ENCODE data around the gene MYO1A. TPM values are rescaled to one million over a fixed set of nuclear protein-coding genes. Genes with fewer than 3 reads are reported as not detected.
"Not testable (repeated sequence)": the region's sequence is repeated elsewhere in the genome, so short reads cannot be mapped to it uniquely, and the experiment has no call there.

MYO1A gene
- total and polyA plus RNA-seq, 2 donors (not counting 1 experiment from before 2014, with no cell fraction given), result 0.55 to 1.3 TPM

- Histone ChIP-seq H3K79me2 (ENCODE audit: control insufficient read depth, insufficient read depth, low read length) (no peaks in the 10 kb centered on the region), H3K4me3 (ENCODE audit: control extremely low read depth in 1 of 5, extremely low read depth in 1 of 5, insufficient read depth in 1 of 5, low read depth in 2 of 5, low read length in 4 of 5) (no peak overlapping the region), H3K9me3 (ENCODE audit: control extremely low read depth in 1 of 3, control insufficient read depth in 2 of 3, insufficient read depth in 1 of 3, low read length in 2 of 3) (no peaks in the 10 kb centered on the region), H4K20me1 (ENCODE audit: control insufficient read depth, insufficient read depth, low read length, poor library complexity, severe bottlenecking) (no peaks in the 10 kb centered on the region), H3K36me3 (replicated peaks in 1 of 2; ENCODE audit: control extremely low read depth in 1 of 2, control insufficient read depth in 1 of 2, extremely low read depth in 1 of 2, insufficient read depth in 2 of 2, low read length in 1 of 2) (no peaks in the 10 kb centered on the region), H2AFZ (ENCODE audit: insufficient read depth, low read depth, low read length, poor library complexity, severe bottlenecking) (peak overlapping the region; percentile 64), H3K9ac (ENCODE audit: low read length) (no peak overlapping the region), H3K27me3 (replicated peaks in 1 of 4; ENCODE audit: control extremely low read depth in 1 of 4, control insufficient read depth in 3 of 4, insufficient read depth in 4 of 4, low read length in 3 of 4) (peaks cover 0 to 8% (median 2%) of the 10 kb centered on the region in 4 experiments), H3K4me2 (replicated peaks; ENCODE audit: low read depth, low read length, poor library complexity, severe bottlenecking) (peak overlapping the region; percentile 47), H3K4me1 (ENCODE audit: control insufficient read depth in 2 of 2, insufficient read depth in 2 of 2, low read length in 2 of 2) (peaks cover 0 to 8% of the 10 kb centered on the region in 2 donors), H3K27ac (ENCODE audit: low read length in 2 of 2) (no peak overlapping the region)
- Mint-ChIP-seq H3K9me3 (ENCODE audit: insufficient read depth) (no peaks in the 10 kb centered on the region), H3K4me1 (peaks cover 4% of the 10 kb centered on the region), H3K27ac (no peak overlapping the region), H3K27me3 (no peaks in the 10 kb centered on the region), H3K4me3 (peak overlapping the region; percentile 52)
- POLR2A ChIA-PET, result no interaction called here
- CTCF ChIA-PET, result interaction anchor here (1.0 to 4.9 kb wide), 10 partner anchors 10 to 475 kb away, joined by 3 to 152 read pairs (median 4); partner anchors contain the start of genes HSD17B6, PRIM1, RBMS2 and ZBTB39
- no peak for DNase-seq
- no peak for ATAC-seq (ENCODE audit: low read depth)
- intact Hi-C loops (cut with micrococcal nuclease), result loop anchor here (5.0 kb wide), 1 partner anchor 475 kb away; no protein-coding TSS in a partner anchor
- TF ChIP-seq, protein P1, sequence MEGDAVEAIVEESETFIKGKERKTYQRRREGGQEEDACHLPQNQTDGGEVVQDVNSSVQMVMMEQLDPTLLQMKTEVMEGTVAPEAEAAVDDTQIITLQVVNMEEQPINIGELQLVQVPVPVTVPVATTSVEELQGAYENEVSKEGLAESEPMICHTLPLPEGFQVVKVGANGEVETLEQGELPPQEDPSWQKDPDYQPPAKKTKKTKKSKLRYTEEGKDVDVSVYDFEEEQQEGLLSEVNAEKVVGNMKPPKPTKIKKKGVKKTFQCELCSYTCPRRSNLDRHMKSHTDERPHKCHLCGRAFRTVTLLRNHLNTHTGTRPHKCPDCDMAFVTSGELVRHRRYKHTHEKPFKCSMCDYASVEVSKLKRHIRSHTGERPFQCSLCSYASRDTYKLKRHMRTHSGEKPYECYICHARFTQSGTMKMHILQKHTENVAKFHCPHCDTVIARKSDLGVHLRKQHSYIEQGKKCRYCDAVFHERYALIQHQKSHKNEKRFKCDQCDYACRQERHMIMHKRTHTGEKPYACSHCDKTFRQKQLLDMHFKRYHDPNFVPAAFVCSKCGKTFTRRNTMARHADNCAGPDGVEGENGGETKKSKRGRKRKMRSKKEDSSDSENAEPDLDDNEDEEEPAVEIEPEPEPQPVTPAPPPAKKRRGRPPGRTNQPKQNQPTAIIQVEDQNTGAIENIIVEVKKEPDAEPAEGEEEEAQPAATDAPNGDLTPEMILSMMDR (IDR thresholded peaks at IDR 0.05), result no peak
- TF ChIP-seq EZH2 (IDR thresholded peaks at IDR 0.05; ENCODE audit: borderline replicate concordance, insufficient read depth, low read depth, low read length, poor library complexity, severe bottlenecking), result no peak
Measured at GRCh38 chr12:56987011-56987410, 62.9 kb downstream of the MYO1A start.

DNA sequence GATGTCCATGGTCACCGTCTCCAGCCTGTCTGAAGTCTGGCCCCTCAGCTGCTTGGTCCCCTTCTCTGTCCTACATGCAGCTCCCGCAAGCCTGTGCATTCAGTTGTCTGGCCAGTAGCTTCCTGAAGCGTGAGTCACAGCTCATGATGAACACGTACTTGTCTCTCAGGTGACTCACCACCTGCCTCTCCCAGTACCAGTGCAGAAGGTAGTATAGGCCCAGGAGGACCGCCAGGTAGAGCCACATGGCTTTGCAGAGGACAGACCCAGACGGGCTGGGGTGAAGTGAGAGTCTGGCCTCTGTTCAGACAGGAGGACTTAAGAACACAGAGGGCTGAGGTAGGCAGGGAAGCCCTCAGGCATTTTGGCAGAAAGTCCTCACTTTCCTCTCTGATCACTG lies 64.2 kb downstream of the MYO1A start:
- POLR2A ChIA-PET; H3K27ac Mint-ChIP-seq; H3K27ac ChIP-seq (ENCODE audit: low read length in 2 of 2); H4K20me1 ChIP-seq (ENCODE audit: control insufficient read depth, insufficient read depth, low read length, poor library complexity, severe bottlenecking); H3K36me3 ChIP-seq (replicated peaks in 1 of 2; ENCODE audit: control extremely low read depth in 1 of 2, control insufficient read depth in 1 of 2, extremely low read depth in 1 of 2, insufficient read depth in 2 of 2, low read length in 1 of 2); H2AFZ ChIP-seq (ENCODE audit: insufficient read depth, low read depth, low read length, poor library complexity, severe bottlenecking); H3K4me3 ChIP-seq (ENCODE audit: control extremely low read depth in 1 of 5, extremely low read depth in 1 of 5, insufficient read depth in 1 of 5, low read depth in 2 of 5, low read length in 4 of 5); H3K4me3 Mint-ChIP-seq; ATAC-seq (ENCODE audit: low read depth); H3K9me3 Mint-ChIP-seq (ENCODE audit: insufficient read depth); DNase-seq; H3K4me1 ChIP-seq (ENCODE audit: control insufficient read depth in 2 of 2, insufficient read depth in 2 of 2, low read length in 2 of 2); H3K9ac ChIP-seq (ENCODE audit: low read length); H3K27me3 ChIP-seq (replicated peaks in 1 of 4; ENCODE audit: control extremely low read depth in 1 of 4, control insufficient read depth in 3 of 4, insufficient read depth in 4 of 4, low read length in 3 of 4); H3K79me2 ChIP-seq (ENCODE audit: control insufficient read depth, insufficient read depth, low read length); H3K4me2 ChIP-seq (replicated peaks; ENCODE audit: low read depth, low read length, poor library complexity, severe bottlenecking); H3K4me1 Mint-ChIP-seq; H3K27me3 Mint-ChIP-seq; H3K9me3 ChIP-seq (ENCODE audit: control extremely low read depth in 1 of 3, control insufficient read depth in 2 of 3, insufficient read depth in 1 of 3, low read length in 2 of 3): not testable (repeated sequence)
- intact Hi-C loops (cut with micrococcal nuclease), result loop anchor here (5.0 kb wide), 1 partner anchor 473 kb away; no protein-coding TSS in a partner anchor
- CTCF ChIA-PET, result interaction anchor here (0.6 to 4.9 kb wide), 7 partner anchors 11 to 309 kb away, joined by 3 to 152 read pairs (median 3); partner anchors contain the start of genes HSD17B6 and ZBTB39
- WGBS (ENCODE audit: insufficient coverage), result 90% methylated on average over 2 of the region's 6 CpGs

Data from B cell (primary cell).